GM12864 (cell line): ENCODE results near the gene TPRA1.
"Not testable (repeated sequence)": the region's sequence is repeated elsewhere in the genome, so short reads cannot be mapped to it uniquely, and the experiment has no call there.

ENCODE experiments used
- DNase-seq: peaks from one replicate; pipeline ENCODE4 v3.0.0-alpha.2; 2011; ENCODE audit warnings: low read depth
- H3K4me3 ChIP-seq: 2 replicates; pipeline ENCODE4 v1.5.1; 2011; ENCODE audit warnings: mild to moderate bottlenecking, low read depth, low read length, control low read depth
- CTCF ChIP-seq: IDR thresholded peaks from 2 replicates; pipeline ENCODE4 v1.5.1; 2011; ENCODE audit warnings: low read depth, mild to moderate bottlenecking, moderate library complexity, low read length, control low read depth, inconsistent platforms; ENCODE audit errors: missing control alignments

TPRA1 gene

DNA sequence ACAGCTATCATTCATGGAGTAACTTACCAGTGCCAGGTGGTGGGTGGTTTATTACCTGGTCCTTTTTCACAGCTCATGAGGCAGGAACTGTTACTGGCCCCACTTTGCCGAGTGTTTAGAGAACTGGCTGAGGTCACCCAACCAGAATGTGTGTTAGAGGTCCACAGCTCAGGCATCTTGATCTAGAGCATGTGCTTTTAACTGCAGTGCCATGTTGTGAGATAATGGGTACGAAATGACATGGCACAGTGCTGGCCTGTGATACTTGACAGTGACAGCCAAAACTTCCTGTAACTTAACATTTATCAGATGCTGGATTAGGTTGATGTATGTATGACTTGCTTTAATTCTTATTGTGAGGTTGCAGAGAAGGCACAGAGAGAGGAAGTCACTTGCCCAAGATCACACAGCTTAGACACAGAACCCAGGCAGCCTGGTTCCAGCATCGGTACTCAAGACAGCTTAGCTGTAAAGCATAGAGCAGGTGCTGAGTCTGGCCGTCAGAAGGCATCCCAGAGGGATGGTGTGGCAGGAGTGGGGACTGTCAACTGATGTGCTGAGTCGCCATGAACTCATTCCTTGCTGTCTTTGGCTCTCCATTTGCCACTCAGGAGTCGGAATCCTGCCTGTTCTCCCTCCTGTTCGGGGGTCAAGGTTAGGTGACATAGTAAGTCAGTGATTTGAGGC, 17.3 kb upstream of the TPRA1 start:
- H3K4me3 ChIP-seq, result no peak overlapping the region
- DNase-seq, result no peak
- TF ChIP-seq CTCF, result no peak

DNA sequence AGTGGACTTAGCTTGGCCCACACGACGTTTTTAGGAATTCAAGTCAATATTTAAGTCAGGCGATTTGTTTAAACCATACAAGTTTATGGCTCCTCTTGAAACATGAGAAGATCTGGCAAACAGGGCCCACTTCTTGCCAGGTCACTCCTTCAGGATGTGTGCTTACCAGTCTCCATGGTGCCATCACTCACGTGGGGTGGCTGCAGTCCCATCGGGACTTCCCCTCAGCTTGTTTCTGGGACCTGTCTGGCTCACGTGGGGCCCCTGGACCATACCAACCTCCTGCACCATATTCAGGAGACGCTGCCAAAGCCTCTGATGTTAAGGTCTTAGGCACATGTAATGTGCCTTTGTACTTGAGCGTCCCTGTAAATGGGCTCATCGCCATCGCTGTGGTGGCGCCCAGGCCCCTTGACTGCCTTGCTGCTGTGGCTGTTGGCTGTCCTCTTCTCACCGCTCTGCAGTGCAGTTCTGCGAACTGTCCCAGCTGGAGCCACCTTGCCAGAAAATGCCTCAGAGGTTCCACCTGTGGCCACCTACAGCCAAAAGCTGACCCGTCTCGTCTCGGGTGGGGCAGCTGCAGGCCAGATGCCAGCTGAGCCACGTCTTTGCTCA, 16.6 kb upstream of the TPRA1 start:
- no peak for TF ChIP-seq CTCF
- DNase-seq, result no peak
- no peak overlapping the region for H3K4me3 ChIP-seq

GRCh38 chr3:127606086-127606805, 15.7 kb upstream of the TPRA1 start:
- no peak for DNase-seq

DNA sequence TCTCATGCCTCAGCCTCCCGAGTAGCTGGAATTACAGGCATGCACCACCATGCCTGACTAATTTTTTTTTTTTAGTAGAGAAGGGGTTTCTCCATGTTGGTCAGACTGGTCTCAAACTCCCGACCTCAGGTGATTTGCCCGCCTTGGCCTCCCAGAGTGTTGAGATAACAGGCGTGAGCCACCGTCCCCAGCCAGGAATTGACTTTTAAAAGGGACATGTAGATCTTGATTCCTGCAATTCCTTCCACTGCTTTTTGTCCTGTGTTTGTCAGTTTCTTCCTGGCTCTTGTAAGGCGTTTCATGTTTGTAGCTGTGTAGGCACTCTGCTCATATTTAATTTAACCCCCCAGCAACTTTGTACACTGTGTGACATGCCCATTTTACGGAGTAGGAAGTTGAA, 15.0 kb upstream of the TPRA1 start:
- H3K4me3 ChIP-seq, DNase-seq: not testable (repeated sequence)

More at GRCh38 chr3:127606086-127606805, 15.7 kb upstream of the TPRA1 start:
- no peak overlapping the region for H3K4me3 ChIP-seq
- TF ChIP-seq CTCF, result no peak

DNA sequence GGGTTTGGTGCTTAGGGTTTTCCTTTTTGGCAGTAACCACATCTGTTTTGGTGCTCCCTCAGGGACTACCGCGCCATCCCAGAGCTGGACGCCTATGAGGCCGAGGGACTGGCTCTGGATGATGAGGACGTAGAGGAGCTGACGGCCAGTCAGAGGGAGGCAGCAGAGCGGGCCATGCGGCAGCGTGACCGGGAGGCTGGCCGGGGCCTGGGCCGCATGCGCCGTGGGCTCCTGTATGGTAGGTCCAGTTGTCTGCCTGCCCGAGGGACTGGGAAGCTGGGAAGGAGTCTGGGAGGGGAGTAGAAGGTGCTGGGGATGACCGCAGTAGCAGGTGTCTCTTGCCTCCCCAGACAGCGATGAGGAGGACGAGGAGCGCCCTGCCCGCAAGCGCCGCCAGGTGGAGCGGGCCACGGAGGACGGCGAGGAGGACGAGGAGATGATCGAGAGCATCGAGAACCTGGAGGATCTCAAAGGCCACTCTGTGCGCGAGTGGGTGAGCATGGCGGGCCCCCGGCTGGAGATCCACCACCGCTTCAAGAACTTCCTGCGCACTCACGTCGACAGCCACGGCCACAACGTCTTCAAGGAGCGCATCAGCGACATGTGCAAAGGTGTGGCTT, 14.1 kb upstream of the TPRA1 start:
- no peak overlapping the region for H3K4me3 ChIP-seq
- no peak for TF ChIP-seq CTCF
- DNase-seq, result no peak

DNA sequence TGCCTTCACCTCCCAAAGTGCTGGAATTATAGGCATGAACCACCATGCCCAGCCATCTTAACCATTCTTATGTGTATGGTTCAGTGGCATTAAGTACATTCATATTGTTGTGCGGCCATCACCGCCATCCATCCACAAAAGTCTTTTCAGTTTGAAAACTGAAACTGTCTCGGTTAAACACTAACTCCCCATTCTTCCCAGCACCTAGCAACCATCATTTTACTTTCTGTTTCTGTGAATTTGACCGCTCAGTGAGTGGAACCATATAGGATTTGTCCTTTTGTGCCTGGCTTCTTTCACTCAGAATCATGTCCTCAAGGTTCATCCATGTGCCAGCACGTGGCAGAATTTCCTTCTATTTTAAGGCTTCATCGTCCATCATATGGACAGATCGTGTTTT, 13.5 kb upstream of the TPRA1 start:
- DNase-seq, result no peak

More for the DNA sequence above, 13.5 kb upstream of the TPRA1 start:
- H3K4me3 ChIP-seq, result no peak overlapping the region
- no peak for TF ChIP-seq CTCF
